ENCODE data around the gene KIFC3. TPM values are rescaled to one million over a fixed set of nuclear protein-coding genes. Genes with fewer than 3 reads are reported as not detected.

Gene KIFC3
- total RNA-seq, 1 experiment from 2014 or later = not detected

DNA sequence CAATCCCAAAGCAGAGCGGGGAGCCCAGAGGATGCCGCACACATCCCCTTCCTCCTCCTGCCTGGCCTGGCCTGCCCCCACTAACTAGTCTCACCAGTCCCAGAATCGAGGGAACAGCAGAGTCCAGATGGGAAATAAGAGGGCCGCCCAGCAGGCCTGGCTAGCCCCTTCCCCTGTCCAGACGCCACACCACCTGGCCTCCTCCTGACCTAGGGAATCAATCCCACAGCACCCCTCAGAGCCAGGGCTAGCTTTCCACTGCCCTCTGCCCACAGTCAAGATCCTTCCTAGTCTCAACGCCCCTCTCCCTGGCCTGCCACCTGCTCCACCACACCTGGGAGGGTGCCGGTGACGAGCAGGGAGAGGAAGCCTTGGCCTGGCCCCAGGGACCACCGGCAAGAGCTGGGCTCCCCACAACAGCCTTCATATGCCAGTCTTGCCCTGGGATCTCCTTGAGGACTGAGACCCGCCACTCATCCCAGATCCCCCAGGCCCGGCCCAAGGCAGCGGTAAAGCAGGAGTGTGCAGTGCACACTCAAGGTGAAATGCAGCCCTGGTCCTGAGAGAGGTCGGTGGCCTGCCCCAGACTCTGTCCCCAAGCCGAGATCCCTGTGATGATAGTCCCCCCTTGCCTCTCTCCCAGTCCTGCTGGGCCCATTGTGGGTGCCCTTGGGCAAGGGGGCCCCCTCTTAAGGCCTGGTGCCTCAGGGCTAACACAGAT lies 38.8 kb downstream of the KIFC3 start:
- Histone ChIP-seq H3K4me3 (ENCODE audit: low read length) (no peak overlapping the region), H3K9me3 (ENCODE audit: low read length) (no peaks in the 10 kb centered on the region), H3K27ac (ENCODE audit: low read length) (no peak overlapping the region), H3K79me2 (ENCODE audit: low read length) (no peaks in the 10 kb centered on the region), H2AFZ (ENCODE audit: low read length) (no peak overlapping the region), H3K9ac (ENCODE audit: low read length) (no peak overlapping the region), H3K9me2 (replicated peaks; ENCODE audit: insufficient read depth, low read length) (no peaks in the 10 kb centered on the region), H3K4me1 (ENCODE audit: low read length) (no peaks in the 10 kb centered on the region), H4K20me1 (ENCODE audit: insufficient read depth, low read depth, low read length) (no peaks in the 10 kb centered on the region), H3K36me3 (ENCODE audit: insufficient read depth, low read length) (no peaks in the 10 kb centered on the region), H3K27me3 (ENCODE audit: low read length) (no peaks in the 10 kb centered on the region), H3K4me2 (ENCODE audit: low read depth, low read length, poor library complexity, severe bottlenecking) (no peak overlapping the region)
- no peak for DNase-seq

DNA sequence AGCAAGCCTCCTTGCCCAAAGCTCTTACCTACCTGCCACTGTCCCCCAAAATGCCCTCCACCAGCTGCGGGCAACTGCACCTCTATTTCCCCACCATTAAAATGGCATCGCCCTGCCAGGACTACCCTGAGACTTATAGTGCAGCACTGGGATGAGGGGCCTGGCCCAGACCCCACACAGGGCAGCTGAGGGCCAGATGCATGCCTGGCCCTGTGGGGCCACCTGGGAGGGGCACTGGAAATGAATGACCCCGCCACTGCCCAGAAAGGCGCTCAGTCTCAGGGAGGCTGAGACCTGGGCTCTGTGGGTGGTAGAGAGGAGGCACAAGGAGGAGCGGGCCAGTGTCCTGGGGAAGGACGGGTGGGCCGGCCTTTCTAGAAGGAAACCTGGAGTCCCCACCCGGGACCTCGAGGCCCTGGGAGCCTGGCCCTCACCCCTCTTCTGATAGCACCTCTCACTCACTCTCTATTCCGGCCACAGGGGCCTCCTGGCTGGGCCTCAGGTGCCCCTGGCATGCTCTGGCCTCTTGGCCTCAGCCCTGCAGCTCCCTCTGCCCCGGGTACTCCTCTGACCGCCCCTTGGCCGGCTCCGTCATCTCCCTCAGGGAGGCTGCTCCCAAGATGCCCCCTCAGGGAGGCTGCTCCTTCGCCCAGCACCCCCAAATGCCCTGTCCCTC lies 39.8 kb downstream of the KIFC3 start:
- Histone ChIP-seq H3K4me3 (ENCODE audit: low read length) (no peak overlapping the region), H3K27ac (ENCODE audit: low read length) (no peak overlapping the region), H3K4me1 (ENCODE audit: low read length) (no peaks in the 10 kb centered on the region), H4K20me1 (ENCODE audit: insufficient read depth, low read depth, low read length) (no peaks in the 10 kb centered on the region), H3K4me2 (ENCODE audit: low read depth, low read length, poor library complexity, severe bottlenecking) (no peak overlapping the region), H3K79me2 (ENCODE audit: low read length) (no peaks in the 10 kb centered on the region), H2AFZ (ENCODE audit: low read length) (no peak overlapping the region), H3K9me2 (replicated peaks; ENCODE audit: insufficient read depth, low read length) (no peaks in the 10 kb centered on the region), H3K27me3 (ENCODE audit: low read length) (no peaks in the 10 kb centered on the region), H3K36me3 (ENCODE audit: insufficient read depth, low read length) (no peaks in the 10 kb centered on the region), H3K9ac (ENCODE audit: low read length) (no peak overlapping the region), H3K9me3 (ENCODE audit: low read length) (no peaks in the 10 kb centered on the region)
- no peak for DNase-seq

DNA sequence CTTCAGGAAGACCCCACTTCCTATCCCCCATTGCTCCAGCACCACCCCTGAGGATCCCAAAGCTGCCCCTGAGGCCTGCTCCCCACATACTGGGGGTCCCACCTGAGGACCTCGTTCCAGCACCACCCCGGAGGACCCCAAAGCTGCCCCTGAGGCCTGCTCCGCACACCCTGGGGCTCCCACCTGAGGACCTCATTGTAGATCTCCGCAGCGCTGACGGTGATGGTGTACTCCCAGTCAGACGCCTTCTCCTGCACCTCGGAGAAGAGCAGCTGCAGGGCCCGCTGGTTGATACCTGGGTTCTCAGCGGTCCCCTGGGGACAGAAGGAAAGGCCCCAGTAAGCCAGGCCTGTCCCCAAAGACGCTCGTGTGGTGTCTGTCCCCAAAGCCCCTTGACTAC lies 40.3 kb downstream of the KIFC3 start:
- Histone ChIP-seq H3K27ac (ENCODE audit: low read length) (no peak overlapping the region), H2AFZ (ENCODE audit: low read length) (no peak overlapping the region), H4K20me1 (ENCODE audit: insufficient read depth, low read depth, low read length) (no peaks in the 10 kb centered on the region), H3K36me3 (ENCODE audit: insufficient read depth, low read length) (no peaks in the 10 kb centered on the region), H3K9me2 (replicated peaks; ENCODE audit: insufficient read depth, low read length) (no peaks in the 10 kb centered on the region), H3K4me1 (ENCODE audit: low read length) (no peaks in the 10 kb centered on the region), H3K9me3 (ENCODE audit: low read length) (no peaks in the 10 kb centered on the region), H3K4me3 (ENCODE audit: low read length) (no peak overlapping the region), H3K79me2 (ENCODE audit: low read length) (no peaks in the 10 kb centered on the region), H3K9ac (ENCODE audit: low read length) (no peak overlapping the region), H3K27me3 (ENCODE audit: low read length) (no peaks in the 10 kb centered on the region), H3K4me2 (ENCODE audit: low read depth, low read length, poor library complexity, severe bottlenecking) (no peak overlapping the region)
- no peak for DNase-seq

DNA sequence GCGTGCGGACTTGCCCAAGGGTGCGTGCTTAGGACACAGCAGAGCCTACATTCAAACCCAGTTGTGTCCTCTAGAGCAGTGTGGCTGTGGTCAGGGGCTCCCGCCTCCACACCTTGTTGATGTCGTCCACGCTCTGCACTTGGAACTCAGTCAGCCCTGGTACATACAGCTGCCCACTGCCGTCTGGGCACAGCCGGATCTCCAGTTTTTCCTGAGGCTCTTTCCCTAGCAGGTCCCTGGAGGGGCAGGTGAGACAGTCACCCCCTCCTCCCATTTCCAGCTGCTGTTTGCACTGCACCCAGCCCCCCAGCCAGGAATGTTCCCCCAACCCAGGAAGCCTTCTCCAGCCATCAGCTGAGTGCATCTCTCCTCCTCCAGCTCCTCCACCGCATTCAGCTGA lies 41.0 kb downstream of the KIFC3 start:
- H3K9ac ChIP-seq (ENCODE audit: low read length) = no peak overlapping the region
- H3K4me2 ChIP-seq (ENCODE audit: low read depth, low read length, poor library complexity, severe bottlenecking) = no peak overlapping the region
- no peaks in the 10 kb centered on the region for H3K27me3 ChIP-seq (ENCODE audit: low read length)

DNA sequence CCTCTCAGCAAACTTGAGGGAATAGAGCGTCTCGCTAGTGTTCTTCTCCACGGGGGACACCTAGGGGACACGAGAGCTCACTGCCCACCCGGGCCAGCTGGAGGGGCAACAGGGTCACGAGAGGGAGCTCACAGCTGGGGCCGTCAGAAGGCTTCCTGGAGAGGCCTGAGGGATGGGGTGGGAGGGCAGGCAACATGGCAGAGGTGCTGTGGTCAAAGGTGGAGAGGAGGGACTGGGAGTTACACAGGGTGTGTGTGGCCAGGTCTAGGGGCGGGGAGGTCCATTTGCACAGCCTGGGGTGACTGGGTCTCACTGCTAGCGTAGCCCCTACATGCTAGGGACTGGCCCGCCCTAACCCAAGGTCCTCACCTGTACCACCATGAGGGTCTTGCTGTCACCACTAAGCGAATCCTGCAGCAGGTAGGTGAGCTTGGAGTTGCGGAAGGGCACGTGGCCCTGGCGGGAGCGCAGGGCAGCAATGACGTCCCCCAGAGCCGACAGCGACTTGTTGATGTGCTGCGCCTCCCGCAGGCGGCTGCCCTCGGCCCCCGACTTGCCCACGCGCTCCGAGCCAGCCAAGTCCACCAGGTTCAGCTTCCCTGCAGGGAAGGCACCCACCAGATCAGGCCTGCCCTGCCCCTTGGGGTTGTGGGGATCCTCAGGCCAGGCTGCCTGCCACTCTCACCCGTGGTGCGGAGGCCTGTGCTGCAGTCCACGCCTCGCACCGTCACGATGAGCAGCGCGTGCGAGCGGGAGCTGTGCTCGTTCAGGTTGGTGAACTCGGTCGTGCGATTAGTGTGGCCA lies 41.7 kb downstream of the KIFC3 start:
- DNase-seq = no peak
- H3K27ac ChIP-seq (ENCODE audit: low read length) = no peak overlapping the region
- no peak overlapping the region for H3K4me2 ChIP-seq (ENCODE audit: low read depth, low read length, poor library complexity, severe bottlenecking)
- no peaks in the 10 kb centered on the region for H3K36me3 ChIP-seq (ENCODE audit: insufficient read depth, low read length)
- no peaks in the 10 kb centered on the region for H3K27me3 ChIP-seq (ENCODE audit: low read length)
- no peak overlapping the region for H2AFZ ChIP-seq (ENCODE audit: low read length)
- no peak overlapping the region for H3K9ac ChIP-seq (ENCODE audit: low read length)
- H3K9me2 ChIP-seq (replicated peaks; ENCODE audit: insufficient read depth, low read length) = no peaks in the 10 kb centered on the region
- H3K9me3 ChIP-seq (ENCODE audit: low read length) = no peaks in the 10 kb centered on the region
- H3K4me3 ChIP-seq (ENCODE audit: low read length) = no peak overlapping the region
- H4K20me1 ChIP-seq (ENCODE audit: insufficient read depth, low read depth, low read length) = no peaks in the 10 kb centered on the region
- no peaks in the 10 kb centered on the region for H3K79me2 ChIP-seq (ENCODE audit: low read length)
- H3K4me1 ChIP-seq (ENCODE audit: low read length) = no peaks in the 10 kb centered on the region

More for the DNA sequence above, 41.0 kb downstream of the KIFC3 start:
- no peak overlapping the region for H2AFZ ChIP-seq (ENCODE audit: low read length)
- no peaks in the 10 kb centered on the region for H3K36me3 ChIP-seq (ENCODE audit: insufficient read depth, low read length)
- no peaks in the 10 kb centered on the region for H3K9me3 ChIP-seq (ENCODE audit: low read length)
- DNase-seq = no peak
- H3K4me1 ChIP-seq (ENCODE audit: low read length) = no peaks in the 10 kb centered on the region
- H4K20me1 ChIP-seq (ENCODE audit: insufficient read depth, low read depth, low read length) = no peaks in the 10 kb centered on the region
- H3K4me3 ChIP-seq (ENCODE audit: low read length) = no peak overlapping the region
- no peak overlapping the region for H3K27ac ChIP-seq (ENCODE audit: low read length)
- H3K79me2 ChIP-seq (ENCODE audit: low read length) = no peaks in the 10 kb centered on the region
- no peaks in the 10 kb centered on the region for H3K9me2 ChIP-seq (replicated peaks; ENCODE audit: insufficient read depth, low read length)

DNA sequence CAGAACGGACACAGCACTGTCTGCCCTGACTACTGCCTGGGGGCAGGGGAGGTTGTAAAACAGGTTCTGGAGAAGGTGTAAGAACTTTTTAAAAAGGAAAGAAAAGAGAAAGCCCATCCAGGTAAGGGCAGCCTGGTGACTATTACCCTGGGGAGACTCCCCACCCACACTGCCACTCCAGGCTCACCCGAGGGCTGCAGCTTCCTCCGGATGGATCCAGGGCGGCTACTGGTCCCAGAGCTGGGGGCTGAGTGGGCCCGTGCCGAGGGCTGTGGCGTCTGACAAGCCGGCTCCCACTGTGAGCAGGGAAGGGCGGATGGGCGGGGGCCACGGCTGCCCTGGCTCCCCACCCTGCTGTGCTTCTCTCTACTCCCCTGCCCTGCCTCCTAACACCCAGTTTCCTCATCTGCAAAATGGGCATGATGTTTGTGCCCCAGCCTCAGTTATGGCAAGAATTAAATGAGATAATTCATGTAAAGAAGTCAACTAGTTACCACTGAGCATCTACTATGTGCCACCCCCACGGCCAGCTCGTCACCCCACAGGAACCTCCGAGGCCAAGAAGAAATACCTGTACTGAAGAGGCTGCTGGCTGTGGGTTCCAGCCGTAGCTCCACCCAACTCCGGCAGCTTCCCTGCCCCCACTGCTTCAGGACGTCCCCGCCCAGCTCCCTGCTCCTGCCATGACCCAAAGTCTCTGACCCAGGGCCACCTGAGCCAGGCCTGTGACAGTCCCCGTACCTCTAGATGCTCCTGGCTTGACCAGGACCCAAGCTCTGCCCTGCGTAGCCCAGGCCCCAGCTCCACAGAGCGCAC lies 42.5 kb downstream of the KIFC3 start:
- Histone ChIP-seq H3K27me3 (ENCODE audit: low read length) (no peaks in the 10 kb centered on the region), H2AFZ (ENCODE audit: low read length) (no peak overlapping the region), H3K9me2 (replicated peaks; ENCODE audit: insufficient read depth, low read length) (no peaks in the 10 kb centered on the region), H3K9ac (ENCODE audit: low read length) (no peak overlapping the region), H3K4me3 (ENCODE audit: low read length) (no peak overlapping the region), H3K9me3 (ENCODE audit: low read length) (no peaks in the 10 kb centered on the region), H3K27ac (ENCODE audit: low read length) (no peak overlapping the region), H4K20me1 (ENCODE audit: insufficient read depth, low read depth, low read length) (no peaks in the 10 kb centered on the region), H3K36me3 (ENCODE audit: insufficient read depth, low read length) (no peaks in the 10 kb centered on the region), H3K79me2 (ENCODE audit: low read length) (no peaks in the 10 kb centered on the region), H3K4me1 (ENCODE audit: low read length) (no peaks in the 10 kb centered on the region), H3K4me2 (ENCODE audit: low read depth, low read length, poor library complexity, severe bottlenecking) (no peak overlapping the region)
- no peak for DNase-seq

DNA sequence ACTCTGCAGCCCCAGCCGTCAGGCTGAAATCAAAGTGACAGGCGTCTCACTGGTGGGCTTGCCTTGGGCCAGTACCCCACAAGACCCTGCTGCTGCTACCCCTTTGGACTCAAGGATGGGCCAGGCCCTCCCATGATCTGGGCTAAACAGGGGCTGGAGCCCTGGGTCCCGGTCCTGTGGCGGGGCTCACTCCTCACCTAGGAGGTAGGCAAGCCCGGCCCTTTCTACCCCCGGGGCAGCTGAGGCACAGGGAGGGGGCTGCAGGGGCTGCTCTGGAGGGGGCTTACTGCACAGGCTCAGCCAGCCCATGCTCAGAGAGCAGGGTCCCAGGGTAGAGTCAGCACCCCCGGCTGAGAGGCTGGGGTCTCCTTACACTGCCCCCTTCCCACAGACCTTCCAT lies 43.2 kb downstream of the KIFC3 start:
- Histone ChIP-seq H3K9ac (ENCODE audit: low read length) (no peak overlapping the region), H3K9me3 (ENCODE audit: low read length) (no peaks in the 10 kb centered on the region), H3K9me2 (replicated peaks; ENCODE audit: insufficient read depth, low read length) (no peaks in the 10 kb centered on the region), H3K27me3 (ENCODE audit: low read length) (no peaks in the 10 kb centered on the region), H3K4me2 (ENCODE audit: low read depth, low read length, poor library complexity, severe bottlenecking) (no peak overlapping the region), H3K27ac (ENCODE audit: low read length) (no peak overlapping the region), H2AFZ (ENCODE audit: low read length) (no peak overlapping the region), H3K4me3 (ENCODE audit: low read length) (no peak overlapping the region), H3K79me2 (ENCODE audit: low read length) (no peaks in the 10 kb centered on the region), H4K20me1 (ENCODE audit: insufficient read depth, low read depth, low read length) (no peaks in the 10 kb centered on the region), H3K36me3 (ENCODE audit: insufficient read depth, low read length) (no peaks in the 10 kb centered on the region), H3K4me1 (ENCODE audit: low read length) (no peaks in the 10 kb centered on the region)
- DNase-seq = no peak
